HEK293 (cell line): ENCODE measurements around the gene LIMA1.

Experiments
- CTCF ChIA-PET: fragments of 350-600 bp; formaldehyde crosslinking; extraction: SDS; loops from one replicate; lab custom pipeline; 2021; ENCODE audit warnings: antibody characterized with exemption; lab: Yijun Ruan, JAX
- POLR2A ChIA-PET: fragments of 300-600 bp; formaldehyde crosslinking; extraction: SDS; loops from one replicate; lab custom pipeline; 2020; ENCODE audit warnings: antibody characterized with exemption, inconsistent platforms; lab: Yijun Ruan, JAX
- H3K27ac ChIP-seq: fragments of 200-500 bp; sonication (Bioruptor generic); 2 replicates; pipeline ENCODE4 v1.5.1; 2014; ENCODE audit warnings: low read depth, low read length, control low read depth, inconsistent platforms; ENCODE audit errors: extremely low read depth
- H3K36me3 ChIP-seq, 2 experiments: fragments of 200-500 bp in 1 of 2; sonication (Bioruptor generic) in 1 of 2; 1 replicate in 1 of 2; 2 replicates in 1 of 2; pipeline ENCODE4 v1.5.1; 2014 to 2017; ENCODE audit warnings: inconsistent platforms in 2 of 2, low read length in 2 of 2; ENCODE audit not compliant: control insufficient read depth in 2 of 2, insufficient read depth in 1 of 2
- H3K4me1 ChIP-seq: fragments of 200-500 bp; sonication (Bioruptor generic); 2 replicates; pipeline ENCODE4 v1.5.1; 2014; ENCODE audit warnings: mild to moderate bottlenecking, low read length, inconsistent platforms; ENCODE audit not compliant: control insufficient read depth, insufficient read depth
- H3K4me3 ChIP-seq: 2 replicates; pipeline ENCODE4 v1.5.1; 2011; ENCODE audit warnings: low read depth, mild to moderate bottlenecking, control low read depth, low read length, moderate library complexity
- H3K9me3 ChIP-seq: fragments of 200-500 bp; sonication (Bioruptor generic); 2 replicates; pipeline ENCODE4 v1.5.1; 2014; ENCODE audit warnings: low read depth, low read length, inconsistent platforms; ENCODE audit not compliant: control insufficient read depth, insufficient read depth
- BCL11A ChIP-seq: fragments of 450-650 bp; formaldehyde crosslinking; IDR thresholded peaks from 2 replicates; pipeline ENCODE4 v1.5.1; 2016; ENCODE audit warnings: low read depth, missing biosample characterization, missing genetic modification characterization
- BCL11B ChIP-seq: fragments of 450-650 bp; formaldehyde crosslinking; IDR thresholded peaks from 2 replicates; pipeline ENCODE4 v1.5.1; 2016; ENCODE audit warnings: low read depth, missing biosample characterization, missing genetic modification characterization
- KLF8 ChIP-seq: fragments of 450-650 bp; formaldehyde crosslinking; IDR thresholded peaks from 2 replicates; pipeline ENCODE4 v1.5.1; 2016; ENCODE audit warnings: missing biosample characterization, missing genetic modification characterization
- KLF9 ChIP-seq: fragments of 450-650 bp; formaldehyde crosslinking; IDR thresholded peaks from 2 replicates; pipeline ENCODE4 v1.5.1; 2016; ENCODE audit warnings: missing biosample characterization, missing genetic modification characterization, low read depth
- SALL2 ChIP-seq: fragments of 450-650 bp; formaldehyde crosslinking; IDR thresholded peaks from 2 replicates; pipeline ENCODE4 v1.5.0; 2017; ENCODE audit warnings: missing biosample characterization, mild to moderate bottlenecking, missing genetic modification characterization, borderline replicate concordance
- SETDB1 ChIP-seq: IDR thresholded peaks from one replicate; pipeline ENCODE4 v1.6.1; 2017; ENCODE audit warnings: mild to moderate bottlenecking, low read length, moderate library complexity, mixed read lengths; ENCODE audit not compliant: insufficient read length
- SP3 ChIP-seq: fragments of 450-650 bp; formaldehyde crosslinking; IDR thresholded peaks from 2 replicates; pipeline ENCODE4 v1.5.1; 2016; ENCODE audit warnings: missing biosample characterization, missing genetic modification characterization
- ZNF138 ChIP-seq: fragments of 450-650 bp; formaldehyde crosslinking; IDR thresholded peaks from 2 replicates; pipeline ENCODE4 v1.5.1; 2016; ENCODE audit warnings: missing biosample characterization, missing genetic modification characterization, borderline replicate concordance
- ZNF16 ChIP-seq: fragments of 450-650 bp; formaldehyde crosslinking; IDR thresholded peaks from 2 replicates; pipeline ENCODE4 v1.5.1; 2016; ENCODE audit warnings: low read depth, missing biosample characterization, missing genetic modification characterization
- ZNF169 ChIP-seq: fragments of 450-650 bp; formaldehyde crosslinking; IDR thresholded peaks from 2 replicates; pipeline ENCODE4 v1.5.1; 2016; ENCODE audit warnings: missing biosample characterization, missing genetic modification characterization
- ZNF174 ChIP-seq: fragments of 450-650 bp; formaldehyde crosslinking; IDR thresholded peaks from 2 replicates; pipeline ENCODE4 v1.5.0; 2017; ENCODE audit warnings: missing biosample characterization, mild to moderate bottlenecking, missing genetic modification characterization
- ZNF223 ChIP-seq: fragments of 450-650 bp; formaldehyde crosslinking; IDR thresholded peaks from 2 replicates; pipeline ENCODE4 v1.5.1; 2016; ENCODE audit warnings: missing biosample characterization, missing genetic modification characterization
- ZNF266 ChIP-seq: fragments of 450-650 bp; formaldehyde crosslinking; IDR thresholded peaks from 2 replicates; pipeline ENCODE4 v1.5.1; 2016; ENCODE audit warnings: missing biosample characterization, missing genetic modification characterization, low read depth
- ZNF292 ChIP-seq: fragments of 450-650 bp; formaldehyde crosslinking; IDR thresholded peaks from 2 replicates; pipeline ENCODE4 v1.5.1; 2016; ENCODE audit warnings: low read depth, missing biosample characterization, missing genetic modification characterization, borderline replicate concordance
- ZNF362 ChIP-seq: fragments of 450-650 bp; formaldehyde crosslinking; IDR thresholded peaks from 2 replicates; pipeline ENCODE4 v1.5.1; 2016; ENCODE audit warnings: missing biosample characterization, missing genetic modification characterization
- ZNF426 ChIP-seq: fragments of 450-650 bp; formaldehyde crosslinking; IDR thresholded peaks from 2 replicates; pipeline ENCODE4 v1.5.1; 2017; ENCODE audit warnings: missing biosample characterization, missing genetic modification characterization, mild to moderate bottlenecking, inconsistent platforms, moderate library complexity
- ZNF501 ChIP-seq: fragments of 450-650 bp; formaldehyde crosslinking; IDR thresholded peaks from 2 replicates; pipeline ENCODE4 v1.5.1; 2016; ENCODE audit warnings: missing biosample characterization, missing genetic modification characterization
- ZNF548 ChIP-seq: fragments of 450-650 bp; formaldehyde crosslinking; IDR thresholded peaks from 2 replicates; pipeline ENCODE4 v1.5.1; 2016; ENCODE audit warnings: missing biosample characterization, missing genetic modification characterization
- ZNF549 ChIP-seq: fragments of 450-650 bp; IDR thresholded peaks from 2 replicates; pipeline ENCODE4 v1.5.1; 2018; ENCODE audit warnings: missing biosample characterization, missing genetic modification characterization, mild to moderate bottlenecking, inconsistent platforms, moderate library complexity
- ZNF624 ChIP-seq: fragments of 450-650 bp; formaldehyde crosslinking; IDR thresholded peaks from 2 replicates; pipeline ENCODE4 v1.5.1; 2017; ENCODE audit warnings: missing biosample characterization, missing genetic modification characterization
- ZNF629 ChIP-seq: fragments of 450-650 bp; formaldehyde crosslinking; IDR thresholded peaks from 2 replicates; pipeline ENCODE4 v1.5.1; 2017; ENCODE audit warnings: missing biosample characterization, missing genetic modification characterization
- ZNF768 ChIP-seq: fragments of 450-650 bp; formaldehyde crosslinking; IDR thresholded peaks from 2 replicates; pipeline ENCODE4 v1.5.1; 2018; ENCODE audit warnings: missing biosample characterization, mild to moderate bottlenecking, missing genetic modification characterization
- ZNF785 ChIP-seq: fragments of 450-650 bp; formaldehyde crosslinking; IDR thresholded peaks from 2 replicates; pipeline ENCODE4 v1.5.1; 2016; ENCODE audit warnings: missing biosample characterization, missing genetic modification characterization
- ZSCAN16 ChIP-seq: fragments of 450-650 bp; formaldehyde crosslinking; IDR thresholded peaks from 2 replicates; pipeline ENCODE4 v1.5.1; 2016; ENCODE audit warnings: missing biosample characterization, missing genetic modification characterization
- TF ChIP-seq, protein P1 (sequence below): fragments of 450-650 bp; formaldehyde crosslinking; IDR thresholded peaks from 2 replicates; pipeline ENCODE4 v1.5.1; 2016; ENCODE audit warnings: missing biosample characterization, missing genetic modification characterization
- TF ChIP-seq, protein P2 (sequence below): fragments of 450-650 bp; formaldehyde crosslinking; IDR thresholded peaks from 2 replicates; pipeline ENCODE4 v1.5.1; 2016; ENCODE audit warnings: missing biosample characterization, missing genetic modification characterization

LIMA1 gene

GRCh38 chr12:50205648-50206047, 77.7 kb downstream of the LIMA1 start:
- peaks cover 21 to 25% of the 10 kb centered on the region in 2 experiments; a peak in 2 of 3 replicates for H3K36me3 ChIP-seq
- no peaks in the 10 kb centered on the region for H3K9me3 ChIP-seq
- POLR2A ChIA-PET, result no interaction called here
- TF ChIP-seq ZNF138 (tag by site-specific recombination) (no peak), ZNF266 (tag by site-specific recombination) (no peak), ZNF174 (tag by site-specific recombination) (no peak), SETDB1 (no peak), ZNF223 (no peak), ZNF629 (tag by site-specific recombination) (no peak), KLF9 (tag by site-specific recombination) (no peak), ZNF624 (tag by site-specific recombination) (no peak), KLF8 (tag by site-specific recombination) (no peak), ZNF362 (no peak), ZNF16 (tag by site-specific recombination) (no peak), SP3 (tag by site-specific recombination) (no peak), ZNF426 (no peak), BCL11A (tag by site-specific recombination) (no peak)
- TF ChIP-seq, protein P1, sequence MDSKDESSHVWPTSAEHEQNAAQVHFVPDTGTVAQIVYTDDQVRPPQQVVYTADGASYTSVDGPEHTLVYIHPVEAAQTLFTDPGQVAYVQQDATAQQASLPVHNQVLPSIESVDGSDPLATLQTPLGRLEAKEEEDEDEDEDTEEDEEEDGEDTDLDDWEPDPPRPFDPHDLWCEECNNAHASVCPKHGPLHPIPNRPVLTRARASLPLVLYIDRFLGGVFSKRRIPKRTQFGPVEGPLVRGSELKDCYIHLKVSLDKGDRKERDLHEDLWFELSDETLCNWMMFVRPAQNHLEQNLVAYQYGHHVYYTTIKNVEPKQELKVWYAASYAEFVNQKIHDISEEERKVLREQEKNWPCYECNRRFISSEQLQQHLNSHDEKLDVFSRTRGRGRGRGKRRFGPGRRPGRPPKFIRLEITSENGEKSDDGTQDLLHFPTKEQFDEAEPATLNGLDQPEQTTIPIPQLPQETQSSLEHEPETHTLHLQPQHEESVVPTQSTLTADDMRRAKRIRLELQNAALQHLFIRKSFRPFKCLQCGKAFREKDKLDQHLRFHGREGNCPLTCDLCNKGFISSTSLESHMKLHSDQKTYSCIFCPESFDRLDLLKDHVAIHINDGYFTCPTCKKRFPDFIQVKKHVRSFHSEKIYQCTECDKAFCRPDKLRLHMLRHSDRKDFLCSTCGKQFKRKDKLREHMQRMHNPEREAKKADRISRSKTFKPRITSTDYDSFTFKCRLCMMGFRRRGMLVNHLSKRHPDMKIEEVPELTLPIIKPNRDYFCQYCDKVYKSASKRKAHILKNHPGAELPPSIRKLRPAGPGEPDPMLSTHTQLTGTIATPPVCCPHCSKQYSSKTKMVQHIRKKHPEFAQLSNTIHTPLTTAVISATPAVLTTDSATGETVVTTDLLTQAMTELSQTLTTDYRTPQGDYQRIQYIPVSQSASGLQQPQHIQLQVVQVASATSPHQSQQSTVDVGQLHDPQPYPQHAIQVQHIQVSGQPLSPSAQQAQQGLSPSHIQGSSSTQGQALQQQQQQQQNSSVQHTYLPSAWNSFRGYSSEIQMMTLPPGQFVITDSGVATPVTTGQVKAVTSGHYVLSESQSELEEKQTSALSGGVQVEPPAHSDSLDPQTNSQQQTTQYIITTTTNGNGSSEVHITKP, result no peak
- TF ChIP-seq, all 188 proteins: peak for 0
- no peaks in the 10 kb centered on the region for H3K4me1 ChIP-seq
- no peak overlapping the region for H3K27ac ChIP-seq
- H3K4me3 ChIP-seq, result no peak overlapping the region
- CTCF ChIA-PET, result interaction anchor here (0.6 to 0.7 kb wide), 2 partner anchors 39 to 109 kb away, joined by 3 to 4 read pairs; no protein-coding TSS in a partner anchor

- CTCF ChIA-PET, result interaction anchor here (0.6 to 0.9 kb wide), 3 partner anchors 28 to 434 kb away, joined by 3 to 5 read pairs (median 3); no protein-coding TSS in a partner anchor
Measured at GRCh38 chr12:50203691-50204090, 79.6 kb downstream of the LIMA1 start.

More at GRCh38 chr12:50203691-50204090, 79.6 kb downstream of the LIMA1 start:
- no peaks in the 10 kb centered on the region for H3K9me3 ChIP-seq
- H3K4me3 ChIP-seq, result no peak overlapping the region
- no peak for TF ChIP-seq ZNF16 (tag by site-specific recombination)
- TF ChIP-seq ZNF169 (tag by site-specific recombination), result no peak
- no peak for TF ChIP-seq SALL2 (tag by site-specific recombination)
- TF ChIP-seq BCL11B (tag by site-specific recombination), result no peak
- no peak for TF ChIP-seq ZNF549
- no peak for TF ChIP-seq ZNF548 (tag by site-specific recombination)
- no peak for TF ChIP-seq ZNF292 (tag by site-specific recombination)
- no peak for TF ChIP-seq ZNF768 (tag by site-specific recombination)
- no peak for TF ChIP-seq ZSCAN16 (tag by site-specific recombination)
- TF ChIP-seq, protein P2, sequence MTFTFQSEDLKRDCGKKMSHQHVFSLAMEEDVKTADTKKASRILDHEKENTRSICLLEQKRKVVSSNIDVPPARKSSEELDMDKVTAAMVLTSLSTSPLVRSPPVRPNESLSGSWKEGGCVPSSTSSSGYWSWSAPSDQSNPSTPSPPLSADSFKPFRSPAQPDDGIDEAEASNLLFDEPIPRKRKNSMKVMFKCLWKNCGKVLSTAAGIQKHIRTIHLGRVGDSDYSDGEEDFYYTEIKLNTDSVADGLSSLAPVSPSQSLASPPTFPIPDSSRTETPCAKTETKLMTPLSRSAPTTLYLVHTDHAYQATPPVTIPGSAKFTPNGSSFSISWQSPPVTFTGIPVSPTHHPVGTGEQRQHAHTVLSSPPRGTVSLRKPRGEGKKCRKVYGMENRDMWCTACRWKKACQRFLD (tag by site-specific recombination), result no peak
- no peak for TF ChIP-seq KLF8 (tag by site-specific recombination)
- TF ChIP-seq ZNF785 (tag by site-specific recombination), result no peak
- no peak for TF ChIP-seq ZNF501 (tag by site-specific recombination)
- H3K27ac ChIP-seq, result no peak overlapping the region
- POLR2A ChIA-PET, result no interaction called here
- no peaks in the 10 kb centered on the region for H3K4me1 ChIP-seq
- H3K36me3 ChIP-seq, result peaks cover 26 to 37% of the 10 kb centered on the region in 2 experiments
